GM23248 (cell line): ENCODE data around the gene ASB4. TPM values are rescaled to one million over a fixed set of nuclear protein-coding genes. Genes with fewer than 3 reads are reported as not detected.
A peak's percentile ranks its signal among the peaks of the same experiment; 100 is the strongest.

Source experiments
- DNase-seq: peaks from one replicate; pipeline ENCODE4 v3.0.0-alpha.2; 2015
- H2AFZ ChIP-seq: fragments of 200-600 bp; sonication (generic); 2 replicates; pipeline ENCODE4 v1.6.1; 2016; ENCODE audit warnings: antibody characterized with exemption
- H3F3A ChIP-seq: fragments of 200-600 bp; sonication (generic); 2 replicates; pipeline ENCODE4 v1.6.1; 2016; ENCODE audit warnings: mild to moderate bottlenecking, antibody characterized with exemption, mixed run types; ENCODE audit not compliant: insufficient read depth
- H3K27ac ChIP-seq: fragments of 200-600 bp; sonication (generic); 2 replicates; pipeline ENCODE4 v1.5.1; 2016; ENCODE audit warnings: mild to moderate bottlenecking
- H3K27me3 ChIP-seq: fragments of 200-600 bp; sonication (generic); replicated peaks from 2 replicates; pipeline ENCODE4 v1.6.1; 2016; ENCODE audit warnings: mild to moderate bottlenecking; ENCODE audit not compliant: insufficient read depth
- H3K36me3 ChIP-seq: fragments of 200-600 bp; sonication (generic); 2 replicates; pipeline ENCODE4 v1.6.1; 2016; ENCODE audit warnings: low read depth, mild to moderate bottlenecking
- H3K4me1 ChIP-seq: fragments of 200-600 bp; sonication (generic); 2 replicates; pipeline ENCODE4 v1.6.1; 2016; ENCODE audit warnings: mild to moderate bottlenecking; ENCODE audit not compliant: insufficient read depth
- H3K4me2 ChIP-seq: fragments of 200-600 bp; sonication (generic); one replicate; pipeline ENCODE4 v1.6.1; 2016; ENCODE audit warnings: mild to moderate bottlenecking; ENCODE audit not compliant: unreplicated experiment
- H3K4me3 ChIP-seq: fragments of 200-600 bp; sonication (generic); 2 replicates; pipeline ENCODE4 v1.5.1; 2016; ENCODE audit warnings: mild to moderate bottlenecking
- H3K79me2 ChIP-seq: fragments of 200-600 bp; sonication (generic); 2 replicates; pipeline ENCODE4 v1.6.1; 2016; ENCODE audit warnings: mild to moderate bottlenecking; ENCODE audit not compliant: insufficient read depth
- H3K9ac ChIP-seq: fragments of 200-600 bp; sonication (generic); 2 replicates; pipeline ENCODE4 v1.6.1; 2016; ENCODE audit warnings: mild to moderate bottlenecking
- H3K9me2 ChIP-seq: fragments of 200-600 bp; sonication (generic); 2 replicates; pipeline ENCODE4 v1.6.1; 2016; ENCODE audit warnings: mixed run types, mild to moderate bottlenecking, moderate library complexity; ENCODE audit not compliant: insufficient read depth
- H3K9me3 ChIP-seq: fragments of 200-600 bp; sonication (generic); one replicate; pipeline ENCODE4 v1.6.1; 2017; ENCODE audit warnings: low read depth
- H4K20me1 ChIP-seq: fragments of 200-600 bp; sonication (generic); 2 replicates; pipeline ENCODE4 v1.6.0; 2016; ENCODE audit not compliant: insufficient read depth
- EZH2 ChIP-seq: fragments of 200-600 bp; sonication (generic); IDR thresholded peaks from 2 replicates; pipeline ENCODE4 v1.6.1; 2018; ENCODE audit warnings: antibody characterized with exemption, mild to moderate bottlenecking; ENCODE audit not compliant: insufficient read depth, poor library complexity, severe bottlenecking
- EZH2phosphoT487 ChIP-seq: fragments of 200-600 bp; sonication (generic); IDR thresholded peaks from 2 replicates; pipeline ENCODE4 v1.6.1; 2018; ENCODE audit warnings: antibody characterized with exemption, moderate library complexity, mild to moderate bottlenecking, low read depth; ENCODE audit not compliant: insufficient read depth
- WGBS, 2 experiments: methylation state at CpG; one replicate each; pipeline ENCODE4 v1.1.6; 2015 to 2017; ENCODE audit warnings: low lambda C conversion rate in 2 of 2, low coverage in 1 of 2; ENCODE audit errors: missing lambda C conversion rate in 2 of 2; 5-methylcytosine and 5-hydroxymethylcytosine counted together
- in situ Hi-C: fragments of 300-500 bp; cut with MboI; formaldehyde crosslinking; loops from 2 replicates; pipeline ENCODE4 v1.15.0; 2020
- polyA plus RNA-seq: library from polyadenylated mRNA; unstranded; fragments of >200 nt; fragmentation: Nextera tagmentation; extraction: Ambion mirVana; gene quantifications from 2 replicates; pipeline ENCODE4 v1.2.1, GENCODE V29; 2016
- total RNA-seq: library from RNA; depleted of rRNA; stranded (reverse); fragments of >200 nt; shearing (Covaris generic); gene quantifications from 2 replicates; pipeline ENCODE4 v1.2.3, GENCODE V29; 2014

The ASB4 gene
- total and polyA plus RNA-seq, 2 experiments from 2014 or later = not detected

DNA sequence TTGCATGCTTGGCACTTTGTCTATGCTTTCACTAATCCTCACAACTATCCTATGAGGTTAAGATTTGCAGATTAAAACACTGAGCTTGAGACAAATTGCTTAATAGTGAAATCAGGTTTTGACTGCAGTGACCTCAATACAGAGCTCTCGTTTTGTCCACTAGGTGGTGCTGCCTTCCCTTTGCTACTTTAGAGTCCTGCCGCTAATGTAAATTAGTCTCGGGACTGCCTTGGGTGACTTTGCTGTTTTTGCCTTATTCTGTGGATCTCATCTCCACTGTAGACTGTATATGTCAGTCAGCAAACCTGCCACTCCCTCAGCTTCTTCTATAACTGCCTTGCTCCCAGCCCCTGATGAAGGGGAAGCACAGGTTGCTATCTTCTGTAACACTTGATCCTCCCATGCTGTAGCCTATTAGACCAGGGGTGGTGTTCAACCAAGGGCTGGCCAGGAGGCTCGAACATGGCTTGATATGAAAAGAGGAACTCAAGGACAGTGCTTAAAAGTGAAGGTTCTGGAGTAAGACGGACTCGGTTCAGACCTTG, 26.0 kb downstream of the ASB4 start:
- 16 to 21% methylated on average over 6 of the region's 6 CpGs for WGBS, 2 experiments
- Histone ChIP-seq H3K36me3 (no peaks in the 10 kb centered on the region), H3K9me2 (no peaks in the 10 kb centered on the region), H3F3A (no peaks in the 10 kb centered on the region), H3K9me3 (no peaks in the 10 kb centered on the region), H2AFZ (0 out of 2 replicates have a peak overlapping the region, but pooled peaks have one; percentile 64), H3K79me2 (no peaks in the 10 kb centered on the region), H3K4me1 (no peaks in the 10 kb centered on the region), H3K27me3 (peaks cover 4% of the 10 kb centered on the region; the same call in 1 of the 2 replicates), H3K27ac (no peak overlapping the region), H3K9ac (no peak overlapping the region), H3K4me3 (no peak overlapping the region), H3K4me2 (no peak overlapping the region), H4K20me1 (no peaks in the 10 kb centered on the region)
- no peak for TF ChIP-seq EZH2
- no peak for TF ChIP-seq EZH2phosphoT487
- in situ Hi-C loops = no loop called here
- DNase-seq = peak; percentile 79

DNA sequence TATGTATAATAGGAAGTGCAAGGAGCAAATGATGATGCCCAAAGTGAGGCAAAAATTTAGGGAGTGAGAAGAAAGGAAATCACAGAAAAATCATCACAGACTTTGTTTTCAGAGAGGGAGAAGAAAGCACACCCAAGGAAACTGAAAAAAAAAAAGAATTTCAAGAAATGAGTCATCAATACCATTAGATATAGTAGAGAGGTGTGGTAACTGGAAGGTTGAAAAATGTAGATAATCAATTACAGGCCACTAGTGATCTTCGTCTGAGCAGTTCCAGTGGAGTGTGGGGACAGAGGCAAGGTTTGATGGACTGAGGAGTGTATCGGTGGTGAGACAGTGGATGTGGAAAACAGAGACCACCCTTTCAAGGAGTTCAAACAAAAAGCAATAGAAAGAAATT, 31.7 kb downstream of the ASB4 start:
- no peak for DNase-seq
- Histone ChIP-seq H3K4me3 (no peak overlapping the region), H3K79me2 (no peaks in the 10 kb centered on the region), H3K9me2 (no peaks in the 10 kb centered on the region), H3F3A (no peaks in the 10 kb centered on the region), H3K4me1 (no peaks in the 10 kb centered on the region), H3K36me3 (no peaks in the 10 kb centered on the region), H3K27ac (no peak overlapping the region), H3K27me3 (peaks cover 26% of the 10 kb centered on the region), H3K9ac (no peak overlapping the region), H2AFZ (no peak overlapping the region), H4K20me1 (no peaks in the 10 kb centered on the region), H3K9me3 (no peaks in the 10 kb centered on the region), H3K4me2 (no peak overlapping the region)
- TF ChIP-seq EZH2 (no peak), EZH2phosphoT487 (no peak)
- 66% methylated on average over 2 of the region's 2 CpGs for WGBS, 2 experiments
- in situ Hi-C loops = no loop called here

DNA sequence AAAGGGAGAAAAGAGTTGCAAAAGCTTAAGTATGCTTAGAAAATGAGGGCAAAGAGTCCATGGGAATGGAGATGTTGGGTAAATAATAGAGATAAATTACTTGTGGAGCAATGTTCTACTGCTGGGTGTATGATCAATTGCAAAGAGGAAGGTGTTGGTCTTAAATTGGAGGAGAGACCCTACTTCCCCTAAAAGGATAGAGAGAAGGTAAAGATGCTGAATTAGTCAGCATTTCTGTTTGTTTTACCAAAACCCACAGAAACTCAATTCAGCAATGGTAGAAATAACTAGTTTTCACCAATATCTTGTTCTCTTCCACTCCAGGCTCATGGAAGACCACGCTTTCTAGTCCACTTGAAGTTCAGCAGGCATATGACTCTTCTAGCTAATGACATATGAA, 32.1 kb downstream of the ASB4 start:
- WGBS, 2 experiments = 82 to 85% methylated on average over 1 of the region's 1 CpG
- in situ Hi-C loops = no loop called here

GRCh38 chr7:95520136-95520535, 34.4 kb downstream of the ASB4 start:
- Histone ChIP-seq H3K4me1 (no peaks in the 10 kb centered on the region), H4K20me1 (no peaks in the 10 kb centered on the region), H3K27me3 (peaks cover 34% of the 10 kb centered on the region), H2AFZ (no peak overlapping the region), H3K36me3 (no peaks in the 10 kb centered on the region), H3K9me2 (no peaks in the 10 kb centered on the region), H3F3A (no peaks in the 10 kb centered on the region), H3K4me3 (no peak overlapping the region), H3K79me2 (no peaks in the 10 kb centered on the region), H3K9me3 (no peaks in the 10 kb centered on the region), H3K4me2 (no peak overlapping the region), H3K9ac (no peak overlapping the region), H3K27ac (no peak overlapping the region)
- in situ Hi-C loops = no loop called here
- 68 to 72% methylated on average over 2 of the region's 2 CpGs for WGBS, 2 experiments
- no peak for TF ChIP-seq EZH2phosphoT487
- TF ChIP-seq EZH2 = no peak
- DNase-seq = no peak

More for the DNA sequence above, 32.1 kb downstream of the ASB4 start:
- TF ChIP-seq EZH2phosphoT487 (no peak), EZH2 (no peak)
- no peak for DNase-seq
- H3K4me1 ChIP-seq = no peaks in the 10 kb centered on the region
- H3K27me3 ChIP-seq = peaks cover 30% of the 10 kb centered on the region
- no peaks in the 10 kb centered on the region for H3K79me2 ChIP-seq
- H3K9me3 ChIP-seq = no peaks in the 10 kb centered on the region
- H2AFZ ChIP-seq = no peak overlapping the region
- H3K9ac ChIP-seq = no peak overlapping the region
- no peak overlapping the region for H3K27ac ChIP-seq
- H3K36me3 ChIP-seq = no peaks in the 10 kb centered on the region
- H3K4me2 ChIP-seq = no peak overlapping the region
- H3K4me3 ChIP-seq = no peak overlapping the region
- H3F3A ChIP-seq = no peaks in the 10 kb centered on the region
- no peaks in the 10 kb centered on the region for H4K20me1 ChIP-seq
- no peaks in the 10 kb centered on the region for H3K9me2 ChIP-seq

DNA sequence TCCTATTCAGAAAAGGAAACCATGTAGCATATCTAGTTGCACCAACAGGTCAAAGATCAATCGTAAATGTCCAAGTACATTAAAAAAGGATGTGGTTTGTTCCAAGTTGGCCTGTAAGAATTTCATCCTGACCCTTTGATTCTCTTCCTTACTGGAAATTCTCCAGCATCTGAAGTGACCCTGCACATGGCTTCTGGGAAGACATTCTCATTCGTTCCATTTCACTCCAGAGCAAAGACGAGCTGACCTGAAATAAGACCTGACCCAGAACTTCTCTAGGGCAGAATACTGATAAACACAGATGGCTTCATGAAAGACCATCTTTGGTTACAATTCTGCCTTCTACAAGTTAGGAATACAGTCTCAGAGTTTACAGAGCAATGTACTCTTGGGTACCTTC, 39.8 kb downstream of the ASB4 start:
- WGBS, 2 experiments = 45 to 46% methylated on average over 3 of the region's 3 CpGs
- H3K36me3 ChIP-seq = no peaks in the 10 kb centered on the region
- H3K9ac ChIP-seq = no peak overlapping the region
- no peaks in the 10 kb centered on the region for H3K4me1 ChIP-seq
- no peaks in the 10 kb centered on the region for H4K20me1 ChIP-seq
- no peak overlapping the region for H3K27ac ChIP-seq
- H3K79me2 ChIP-seq = no peaks in the 10 kb centered on the region
- H3K4me3 ChIP-seq = no peak overlapping the region
- H3K4me2 ChIP-seq = no peak overlapping the region
- no peaks in the 10 kb centered on the region for H3K9me3 ChIP-seq
- H3K9me2 ChIP-seq = no peaks in the 10 kb centered on the region
- no peaks in the 10 kb centered on the region for H3F3A ChIP-seq
- no peak for TF ChIP-seq EZH2
- TF ChIP-seq EZH2phosphoT487 = no peak
- H3K27me3 ChIP-seq = peaks cover 21% of the 10 kb centered on the region
- H2AFZ ChIP-seq = no peak overlapping the region
- in situ Hi-C loops = loop anchor here (25.0 kb wide), 1 partner anchor 337 kb away; no protein-coding TSS in a partner anchor
- DNase-seq = no peak
